Keratinocyte (primary cell): ENCODE measurements around the gene ZFAND6. TPM values are rescaled to one million over a fixed set of nuclear protein-coding genes. Genes with fewer than 3 reads are reported as not detected.

Source experiments
- DNase-seq: peaks from one replicate; pipeline ENCODE4 v3.0.0-alpha.2; 2011; ENCODE audit warnings: low read depth, missing footprints, low spot score
- FAIRE-seq: peaks from 2 replicates; lab custom pipeline; 2011; peaks lifted over from hg19 to GRCh38; lab: Jason Lieb, UNC
- H2AFZ ChIP-seq: 2 replicates; pipeline ENCODE4 v1.6.0; 2012; ENCODE audit warnings: low read length, control low read depth, inconsistent platforms; ENCODE audit not compliant: control insufficient read depth
- H3K27ac ChIP-seq: 2 replicates; pipeline ENCODE4 v1.5.1; 2011; ENCODE audit warnings: low read length; ENCODE audit not compliant: control insufficient read depth, insufficient read depth
- H3K27me3 ChIP-seq: 3 replicates; pipeline ENCODE4 v1.6.0; 2011; ENCODE audit warnings: low read length; ENCODE audit not compliant: control insufficient read depth, insufficient read depth; ENCODE audit errors: extremely low read depth
- H3K36me3 ChIP-seq, 2 experiments: 2 replicates in 1 of 2; 3 replicates in 1 of 2; pipeline ENCODE4 v1.5.1; 2011; ENCODE audit warnings: low read length in 2 of 2, mild to moderate bottlenecking in 1 of 2; ENCODE audit not compliant: control insufficient read depth in 2 of 2, insufficient read depth in 2 of 2; ENCODE audit errors: extremely low read depth in 1 of 2
- H3K4me1 ChIP-seq: 3 replicates; pipeline ENCODE4 v1.5.1; 2011; ENCODE audit warnings: low read length; ENCODE audit not compliant: control insufficient read depth, insufficient read depth; ENCODE audit errors: extremely low read depth
- H3K4me2 ChIP-seq: 3 replicates; pipeline ENCODE4 v1.6.0; 2011; ENCODE audit warnings: low read depth, low read length; ENCODE audit not compliant: control insufficient read depth, insufficient read depth; ENCODE audit errors: extremely low read depth
- H3K4me3 ChIP-seq, 3 experiments: fragments of 200-600 bp in 1 of 3; sonication (generic) in 1 of 3; 2 replicates in 2 of 3; 3 replicates in 1 of 3; pipeline ENCODE4 v1.5.1; 2011 to 2016; ENCODE audit warnings: low read length in 3 of 3, mild to moderate bottlenecking in 3 of 3, control low read depth in 2 of 3, inconsistent platforms in 1 of 3, low read depth in 1 of 3, mixed read lengths in 1 of 3, mixed run types in 1 of 3, moderate library complexity in 1 of 3; ENCODE audit not compliant: control insufficient read depth in 2 of 3, insufficient read depth in 2 of 3; ENCODE audit errors: extremely low read depth in 1 of 3
- H3K79me2 ChIP-seq: 2 replicates; pipeline ENCODE4 v1.6.0; 2012; ENCODE audit warnings: low read length; ENCODE audit not compliant: control insufficient read depth, insufficient read depth
- H3K9ac ChIP-seq: 3 replicates; pipeline ENCODE4 v1.6.0; 2011; ENCODE audit warnings: low read length; ENCODE audit not compliant: control insufficient read depth, insufficient read depth; ENCODE audit errors: extremely low read depth
- H3K9me1 ChIP-seq: 3 replicates; pipeline ENCODE4 v1.6.0; 2011; ENCODE audit warnings: low read length; ENCODE audit not compliant: control insufficient read depth, insufficient read depth; ENCODE audit errors: extremely low read depth
- H3K9me3 ChIP-seq: 2 replicates; pipeline ENCODE4 v1.5.1; 2012; ENCODE audit warnings: low read depth, low read length; ENCODE audit not compliant: control insufficient read depth
- H4K20me1 ChIP-seq: 3 replicates; pipeline ENCODE4 v1.6.0; 2011; ENCODE audit warnings: low read length; ENCODE audit not compliant: control insufficient read depth, insufficient read depth; ENCODE audit errors: extremely low read depth
- EZH2 ChIP-seq: IDR thresholded peaks from one replicate; pipeline ENCODE4 v1.6.1; 2012; ENCODE audit warnings: inconsistent platforms, mild to moderate bottlenecking, low read length, moderate library complexity
- dilution Hi-C: fragments of 300-500 bp; cut with MboI; formaldehyde crosslinking; loops from one replicate; pipeline ENCODE4 v1.7.0; 2020; ENCODE audit warnings: low sequenced_read_pairs; ENCODE audit not compliant: extremely low pct_ligation_motif_present
- polyA plus RNA-seq, 5 experiments: library from polyadenylated mRNA; depleted of rRNA in 3 of 5; stranded (reverse) in 3 of 5; stranded (forward) in 1 of 5; unstranded in 1 of 5; fragments of >200 nt; gene quantifications; 1 replicate in 1 of 5; 2 replicates in 3 of 5; 3 replicates in 1 of 5; pipeline versions ENCODE4 v1.2.1 to v1.2.3, GENCODE V29; 2011 to 2012; ENCODE audit warnings: missing spikeins in 2 of 5, low read depth in 1 of 5, low replicate concordance in 1 of 5
- TF ChIP-seq, protein P1 (sequence below), 3 experiments: IDR thresholded peaks in 1 of 3; conservative IDR thresholded peaks in 1 of 3; optimal IDR thresholded peaks in 1 of 3; 2 replicates in 2 of 3; 3 replicates in 1 of 3; pipeline versions ENCODE3 to v1.5.1; 2011; ENCODE audit warnings: low read length in 3 of 3, mild to moderate bottlenecking in 3 of 3, moderate library complexity in 2 of 3, control low read depth in 1 of 3, inconsistent platforms in 1 of 3; ENCODE audit not compliant: insufficient read depth in 2 of 3; ENCODE audit errors: extremely low read depth in 1 of 3

The ZFAND6 gene
- polyA plus RNA-seq, 1 donor (not counting 4 experiments of a cell fraction or from before 2014, with no cell fraction given): 142 TPM

DNA sequence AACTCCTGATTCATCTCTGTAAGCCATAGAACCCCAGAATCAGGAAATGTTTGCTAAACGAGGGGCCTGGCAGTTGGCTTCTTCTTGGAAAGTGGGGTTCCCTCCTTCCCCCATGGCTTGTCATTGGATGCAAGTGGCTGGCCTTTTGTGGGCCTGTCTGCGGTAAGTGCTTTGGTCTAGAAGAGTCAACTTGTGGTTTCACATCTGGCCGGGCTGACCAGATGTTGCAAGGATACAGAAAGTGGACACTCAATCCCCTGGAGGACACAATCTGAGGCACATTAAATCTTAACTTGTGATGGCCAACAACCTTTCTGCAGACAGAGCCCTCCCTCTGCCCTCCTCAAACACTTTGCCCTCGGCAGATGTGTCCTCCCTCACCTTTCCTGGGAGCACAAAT, 94.4 kb downstream of the ZFAND6 start:
- H3K9me3 ChIP-seq: no peaks in the 10 kb centered on the region
- H3K27ac ChIP-seq: peak overlapping the region; percentile 64
- H4K20me1 ChIP-seq: no peaks in the 10 kb centered on the region
- TF ChIP-seq EZH2: no peak
- TF ChIP-seq, protein P1, sequence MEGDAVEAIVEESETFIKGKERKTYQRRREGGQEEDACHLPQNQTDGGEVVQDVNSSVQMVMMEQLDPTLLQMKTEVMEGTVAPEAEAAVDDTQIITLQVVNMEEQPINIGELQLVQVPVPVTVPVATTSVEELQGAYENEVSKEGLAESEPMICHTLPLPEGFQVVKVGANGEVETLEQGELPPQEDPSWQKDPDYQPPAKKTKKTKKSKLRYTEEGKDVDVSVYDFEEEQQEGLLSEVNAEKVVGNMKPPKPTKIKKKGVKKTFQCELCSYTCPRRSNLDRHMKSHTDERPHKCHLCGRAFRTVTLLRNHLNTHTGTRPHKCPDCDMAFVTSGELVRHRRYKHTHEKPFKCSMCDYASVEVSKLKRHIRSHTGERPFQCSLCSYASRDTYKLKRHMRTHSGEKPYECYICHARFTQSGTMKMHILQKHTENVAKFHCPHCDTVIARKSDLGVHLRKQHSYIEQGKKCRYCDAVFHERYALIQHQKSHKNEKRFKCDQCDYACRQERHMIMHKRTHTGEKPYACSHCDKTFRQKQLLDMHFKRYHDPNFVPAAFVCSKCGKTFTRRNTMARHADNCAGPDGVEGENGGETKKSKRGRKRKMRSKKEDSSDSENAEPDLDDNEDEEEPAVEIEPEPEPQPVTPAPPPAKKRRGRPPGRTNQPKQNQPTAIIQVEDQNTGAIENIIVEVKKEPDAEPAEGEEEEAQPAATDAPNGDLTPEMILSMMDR (optimal IDR thresholded peaks at IDR 0.05 in 1 of 3, IDR thresholded peaks at IDR 0.05 in 1 of 3, conservative IDR thresholded peaks at IDR 0.05 in 1 of 3; ENCODE audit: extremely low read depth in 1 of 3, insufficient read depth in 2 of 3, low read length in 3 of 3): no peak
- H3K9ac ChIP-seq: peak overlapping the region; percentile 82
- no peaks in the 10 kb centered on the region for H3K79me2 ChIP-seq
- no peak for FAIRE-seq
- no peak overlapping the region for H2AFZ ChIP-seq
- no peaks in the 10 kb centered on the region for H3K27me3 ChIP-seq
- DNase-seq: no peak
- H3K4me2 ChIP-seq: peak overlapping the region; percentile 78
- peak overlapping the region in 2 of 3 experiments; percentile 71 to 88 for H3K4me3 ChIP-seq
- H3K4me1 ChIP-seq: peaks cover 11% of the 10 kb centered on the region
- no peaks in the 10 kb centered on the region for H3K9me1 ChIP-seq
- dilution Hi-C loops: no loop called here
- H3K36me3 ChIP-seq: peaks cover 0 to 4% of the 10 kb centered on the region in 2 experiments

DNA sequence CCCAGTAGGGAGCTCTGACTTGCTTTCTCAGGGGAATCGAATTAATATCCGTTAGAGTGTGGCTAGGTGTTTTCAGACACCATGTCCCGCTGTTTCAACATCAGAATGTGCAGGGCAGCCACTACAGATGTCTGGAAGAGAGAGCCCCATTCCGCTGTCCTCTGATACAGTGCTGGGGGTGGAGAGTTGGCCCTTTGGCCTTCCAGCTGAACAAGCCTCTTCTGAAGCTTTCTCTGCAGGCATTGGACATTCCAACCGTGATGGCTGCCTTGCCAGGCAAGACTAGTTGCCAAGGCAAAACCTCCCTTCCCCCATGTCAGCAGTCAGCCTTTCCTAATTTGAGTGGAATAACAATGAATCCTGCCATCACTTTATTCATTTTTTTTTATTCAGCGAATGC, 94.9 kb downstream of the ZFAND6 start:
- no peak overlapping the region for H3K9ac ChIP-seq
- TF ChIP-seq, protein P1 (optimal IDR thresholded peaks at IDR 0.05 in 1 of 3, IDR thresholded peaks at IDR 0.05 in 1 of 3, conservative IDR thresholded peaks at IDR 0.05 in 1 of 3; ENCODE audit: extremely low read depth in 1 of 3, insufficient read depth in 2 of 3, low read length in 3 of 3): no peak
- no peak for TF ChIP-seq EZH2
- peaks cover 1 to 4% of the 10 kb centered on the region in 2 experiments for H3K36me3 ChIP-seq
- no peak for FAIRE-seq
- no peak overlapping the region for H3K27ac ChIP-seq
- no peak overlapping the region for H3K4me2 ChIP-seq
- H3K4me3 ChIP-seq: no peak overlapping the region
- no peak overlapping the region for H2AFZ ChIP-seq
- no peaks in the 10 kb centered on the region for H3K9me3 ChIP-seq
- dilution Hi-C loops: no loop called here
- no peaks in the 10 kb centered on the region for H3K79me2 ChIP-seq
- no peaks in the 10 kb centered on the region for H4K20me1 ChIP-seq
- DNase-seq: no peak
- no peaks in the 10 kb centered on the region for H3K27me3 ChIP-seq
- peaks cover 11% of the 10 kb centered on the region for H3K4me1 ChIP-seq
- no peaks in the 10 kb centered on the region for H3K9me1 ChIP-seq
